Calu3 (cell line): Measurements from ENCODE around the gene STH. TPM values are rescaled to one million over a fixed set of nuclear protein-coding genes. Genes with fewer than 3 reads are reported as not detected.

ENCODE experiments used
- BruUV-seq: library from RNA; stranded (reverse); fragments of 400-500 nt; replicated peaks from 2 replicates; lab custom pipeline; 2021; lab: Mats Ljungman, UMichigan
- CTCF ChIA-PET: fragments of 300-600 bp; sonication (Branson Sonifier 250); formaldehyde crosslinking; loops from one replicate; lab custom pipeline; 2022; ENCODE audit warnings: antibody characterized with exemption; lab: Charles Lee
- DNase-seq: peaks from one replicate; pipeline ENCODE4 v3.0.0; 2022
- H3K27ac Mint-ChIP-seq: one replicate; pipeline ENCODE4 v1.8.0; 2022; ENCODE audit warnings: mixed read lengths; ENCODE audit not compliant: unreplicated experiment
- H3K27me3 Mint-ChIP-seq: one replicate; pipeline ENCODE4 v1.8.0; 2022; ENCODE audit warnings: mixed read lengths; ENCODE audit not compliant: unreplicated experiment
- H3K36me3 Mint-ChIP-seq: one replicate; pipeline ENCODE4 v1.8.0; 2022; ENCODE audit warnings: mild to moderate bottlenecking, moderate library complexity, mixed read lengths; ENCODE audit not compliant: insufficient read depth, unreplicated experiment
- H3K4me1 Mint-ChIP-seq: one replicate; pipeline ENCODE4 v1.8.0; 2022; ENCODE audit warnings: mild to moderate bottlenecking, low read depth, mixed read lengths; ENCODE audit not compliant: unreplicated experiment
- H3K4me3 Mint-ChIP-seq: one replicate; pipeline ENCODE4 v1.8.0; 2022; ENCODE audit warnings: mild to moderate bottlenecking, low read depth, moderate library complexity, mixed read lengths; ENCODE audit not compliant: unreplicated experiment
- H3K9me3 Mint-ChIP-seq: one replicate; pipeline ENCODE4 v1.8.0; 2022; ENCODE audit warnings: low read depth, mixed read lengths; ENCODE audit not compliant: unreplicated experiment
- CTCF ChIP-seq: fragments of 200-600 bp; IDR thresholded peaks from one replicate; pipeline ENCODE4 v1.8.0; 2022; ENCODE audit warnings: antibody characterized with exemption; ENCODE audit not compliant: unreplicated experiment
- intact Hi-C: fragments of 100-400 bp; cut with micrococcal nuclease; formaldehyde crosslinking; loops from one replicate; pipeline ENCODE4 v1.10.0; 2022; ENCODE audit not compliant: unreplicated experiment
- total RNA-seq: library from RNA; stranded (reverse); gene quantifications from 2 replicates; pipeline ENCODE4 v1.2.3, GENCODE V29; 2022

The STH gene
- total RNA-seq, 1 experiment from 2014 or later: not detected

GRCh38 chr17:45971698-45972141, 27.3 kb upstream of the STH start:
- no TSS peak for BruUV-seq
- Mint-ChIP-seq H3K4me1 (no peaks in the 10 kb centered on the region), H3K36me3 (no peaks in the 10 kb centered on the region), H3K9me3 (peaks cover 8% of the 10 kb centered on the region), H3K27me3 (peaks cover 85% of the 10 kb centered on the region), H3K4me3 (no peak overlapping the region), H3K27ac (no peak overlapping the region)
- intact Hi-C loops: no loop called here
- CTCF ChIA-PET: no interaction called here
- DNase-seq: no peak
- no peak for TF ChIP-seq CTCF

- no peaks in the 10 kb centered on the region for H3K4me1 Mint-ChIP-seq
- H3K4me3 Mint-ChIP-seq: no peak overlapping the region
- H3K27me3 Mint-ChIP-seq: peaks cover 80% of the 10 kb centered on the region
- H3K27ac Mint-ChIP-seq: no peak overlapping the region
- H3K36me3 Mint-ChIP-seq: no peaks in the 10 kb centered on the region
- intact Hi-C loops: no loop called here
- DNase-seq: no peak
- H3K9me3 Mint-ChIP-seq: peaks cover 8% of the 10 kb centered on the region
- TF ChIP-seq CTCF: no peak
- no TSS peak for BruUV-seq
- CTCF ChIA-PET: no interaction called here
Observed at GRCh38 chr17:45972531-45972930, 26.5 kb upstream of the STH start.

- no peaks in the 10 kb centered on the region for H3K4me1 Mint-ChIP-seq
- no TSS peak for BruUV-seq
- no peaks in the 10 kb centered on the region for H3K36me3 Mint-ChIP-seq
- CTCF ChIA-PET: interaction anchor here (0.6 kb wide), 1 partner anchor 304 kb away, joined by 3 read pairs; no protein-coding TSS in a partner anchor
- no peak for DNase-seq
- intact Hi-C loops: no loop called here
- peaks cover 73% of the 10 kb centered on the region for H3K27me3 Mint-ChIP-seq
- TF ChIP-seq CTCF: no peak
- no peak overlapping the region for H3K27ac Mint-ChIP-seq
- no peak overlapping the region for H3K4me3 Mint-ChIP-seq
- peaks cover 8% of the 10 kb centered on the region for H3K9me3 Mint-ChIP-seq
Observed at GRCh38 chr17:45973099-45973780, 25.8 kb upstream of the STH start.

DNA sequence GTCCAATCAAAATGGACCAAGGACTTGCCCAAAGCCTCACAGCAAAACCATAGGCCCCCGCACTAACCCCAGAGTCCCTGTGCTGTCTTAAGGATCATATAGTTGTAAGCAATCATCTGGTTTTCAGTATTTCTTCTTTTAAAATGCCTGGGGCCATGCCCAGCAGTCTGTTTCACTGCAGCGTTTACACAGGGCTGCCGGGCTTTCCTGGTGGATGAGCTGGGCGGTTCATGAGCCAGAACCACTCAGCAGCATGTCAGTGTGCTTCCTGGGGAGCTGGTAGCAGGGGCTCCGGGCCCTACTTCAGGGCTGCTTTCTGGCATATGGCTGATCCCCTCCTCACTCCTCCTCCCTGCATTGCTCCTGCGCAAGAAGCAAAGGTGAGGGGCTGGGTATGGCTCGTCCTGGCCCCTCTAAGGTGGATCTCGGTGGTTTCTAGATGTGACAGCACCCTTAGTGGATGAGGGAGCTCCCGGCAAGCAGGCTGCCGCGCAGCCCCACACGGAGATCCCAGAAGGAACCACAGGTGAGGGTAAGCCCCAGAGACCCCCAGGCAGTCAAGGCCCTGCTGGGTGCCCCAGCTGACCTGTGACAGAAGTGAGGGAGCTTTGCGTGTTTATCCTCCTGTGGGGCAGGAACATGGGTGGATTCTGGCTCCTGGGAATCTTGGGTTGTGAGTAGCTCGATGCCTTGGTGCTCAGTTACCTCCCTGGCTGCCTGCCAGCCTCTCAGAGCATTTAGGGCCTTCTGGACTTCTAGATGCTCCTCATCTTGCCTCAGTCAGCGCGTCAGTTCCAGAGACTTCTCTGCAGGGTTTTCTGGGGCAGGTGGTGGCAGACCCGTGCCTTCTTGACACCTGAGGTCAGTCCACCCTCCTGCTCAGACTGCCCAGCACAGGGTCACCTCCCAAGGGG, 24.8 kb upstream of the STH start:
- Mint-ChIP-seq H3K4me1 (no peaks in the 10 kb centered on the region), H3K27me3 (peaks cover 63% of the 10 kb centered on the region), H3K9me3 (peaks cover 8% of the 10 kb centered on the region), H3K4me3 (no peak overlapping the region), H3K36me3 (no peaks in the 10 kb centered on the region), H3K27ac (no peak overlapping the region)
- TF ChIP-seq CTCF: no peak
- CTCF ChIA-PET: interaction anchor here (0.6 kb wide), 1 partner anchor 289 kb away, joined by 6 read pairs; no protein-coding TSS in a partner anchor
- intact Hi-C loops: no loop called here
- no TSS peak for BruUV-seq
- no peak for DNase-seq
